ENCODE measurements around the gene FYN.

GRCh38 chr6:111774346-111774703 is 98.9 kb downstream of the FYN start:
- TF ChIP-seq, protein P1, sequence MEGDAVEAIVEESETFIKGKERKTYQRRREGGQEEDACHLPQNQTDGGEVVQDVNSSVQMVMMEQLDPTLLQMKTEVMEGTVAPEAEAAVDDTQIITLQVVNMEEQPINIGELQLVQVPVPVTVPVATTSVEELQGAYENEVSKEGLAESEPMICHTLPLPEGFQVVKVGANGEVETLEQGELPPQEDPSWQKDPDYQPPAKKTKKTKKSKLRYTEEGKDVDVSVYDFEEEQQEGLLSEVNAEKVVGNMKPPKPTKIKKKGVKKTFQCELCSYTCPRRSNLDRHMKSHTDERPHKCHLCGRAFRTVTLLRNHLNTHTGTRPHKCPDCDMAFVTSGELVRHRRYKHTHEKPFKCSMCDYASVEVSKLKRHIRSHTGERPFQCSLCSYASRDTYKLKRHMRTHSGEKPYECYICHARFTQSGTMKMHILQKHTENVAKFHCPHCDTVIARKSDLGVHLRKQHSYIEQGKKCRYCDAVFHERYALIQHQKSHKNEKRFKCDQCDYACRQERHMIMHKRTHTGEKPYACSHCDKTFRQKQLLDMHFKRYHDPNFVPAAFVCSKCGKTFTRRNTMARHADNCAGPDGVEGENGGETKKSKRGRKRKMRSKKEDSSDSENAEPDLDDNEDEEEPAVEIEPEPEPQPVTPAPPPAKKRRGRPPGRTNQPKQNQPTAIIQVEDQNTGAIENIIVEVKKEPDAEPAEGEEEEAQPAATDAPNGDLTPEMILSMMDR (IDR thresholded peaks at IDR 0.05; ENCODE audit: low read depth, low read length): no peak
- no peak for TF ChIP-seq MAX (IDR thresholded peaks at IDR 0.05; ENCODE audit: low read depth, low read length)
- TF ChIP-seq POLR2A (IDR thresholded peaks at IDR 0.05; ENCODE audit: extremely low read depth, insufficient read length): no peak
